Stimulated activated CD4-positive, alpha-beta T cell treated with anti-CD3 and anti-CD28 coated beads, Interleukin-12 subunit alpha, Interleukin-12 subunit beta, amount 100 ng/mL, for 24 hours (primary cell): ENCODE data around the gene PTPRT.

Experiments used
- DNase-seq, 2 experiments: peaks; one replicate each; pipeline ENCODE4 v3.0.0-alpha.2; 2020; ENCODE audit warnings: low read depth in 2 of 2

Gene PTPRT

GRCh38 chr20:43023836-43024235 is 165.9 kb downstream of the PTPRT start:
- no peak for DNase-seq

- DNase-seq: no peak
Measured at GRCh38 chr20:43022568-43022967, 167.1 kb downstream of the PTPRT start.

GRCh38 chr20:43022081-43022480 is 167.6 kb downstream of the PTPRT start:
- no peak for DNase-seq

- DNase-seq: no peak
Measured at GRCh38 chr20:43017241-43018030, 172.3 kb downstream of the PTPRT start.

GRCh38 chr20:43016257-43016656 is 173.4 kb downstream of the PTPRT start:
- DNase-seq: no peak

- DNase-seq: no peak
Measured at GRCh38 chr20:43015566-43015965, 174.1 kb downstream of the PTPRT start.

GRCh38 chr20:43014206-43014605 is 175.5 kb downstream of the PTPRT start:
- no peak for DNase-seq

- DNase-seq: no peak
Measured at GRCh38 chr20:43011491-43011890, 178.2 kb downstream of the PTPRT start.

GRCh38 chr20:43009532-43009931 is 180.2 kb downstream of the PTPRT start:
- DNase-seq: no peak

GRCh38 chr20:43007525-43007924 is 182.2 kb downstream of the PTPRT start:
- DNase-seq: no peak

GRCh38 chr20:43006651-43007375 is 182.9 kb downstream of the PTPRT start:
- DNase-seq: no peak

- no peak for DNase-seq
Measured at GRCh38 chr20:43003318-43003944, 186.3 kb downstream of the PTPRT start.

GRCh38 chr20:42996141-42996540 is 193.6 kb downstream of the PTPRT start:
- no peak for DNase-seq

- DNase-seq: no peak
Measured at GRCh38 chr20:42988319-42988718, 201.4 kb downstream of the PTPRT start.

- no peak for DNase-seq
Measured at GRCh38 chr20:42987376-42988114, 202.2 kb downstream of the PTPRT start.

GRCh38 chr20:42986143-42986773 is 203.4 kb downstream of the PTPRT start:
- no peak for DNase-seq

GRCh38 chr20:42985628-42986027 is 204.1 kb downstream of the PTPRT start:
- no peak for DNase-seq

- DNase-seq: no peak
Measured at GRCh38 chr20:42982218-42982617, 207.5 kb downstream of the PTPRT start.

GRCh38 chr20:42981253-42981652 is 208.5 kb downstream of the PTPRT start:
- DNase-seq: no peak

GRCh38 chr20:42979720-42980119 is 210.0 kb downstream of the PTPRT start:
- no peak for DNase-seq

GRCh38 chr20:42978184-42978974 is 211.3 kb downstream of the PTPRT start:
- no peak for DNase-seq
